ENCODE results near the gene OR52N5.

- TF ChIP-seq POLR2A (IDR thresholded peaks at IDR 0.05; ENCODE audit: low read length) (no peak), GATA1 (IDR thresholded peaks at IDR 0.05; ENCODE audit: low read depth, low read length) (no peak)
Measured at GRCh38 chr11:5737670-5738392, 45.3 kb downstream of the OR52N5 start.

Data from erythroblast (primary cell).